CD4-positive, alpha-beta T cell treated with Interleukin-15 for 1 hour (primary cell): ENCODE measurements around the gene IGF2BP2.
"Not testable (repeated sequence)": the region's sequence is repeated elsewhere in the genome, so short reads cannot be mapped to it uniquely, and the experiment has no call there.

Experiments used
- DNase-seq: peaks from one replicate; pipeline ENCODE4 v3.0.0-alpha.2; 2020

Gene IGF2BP2

DNA sequence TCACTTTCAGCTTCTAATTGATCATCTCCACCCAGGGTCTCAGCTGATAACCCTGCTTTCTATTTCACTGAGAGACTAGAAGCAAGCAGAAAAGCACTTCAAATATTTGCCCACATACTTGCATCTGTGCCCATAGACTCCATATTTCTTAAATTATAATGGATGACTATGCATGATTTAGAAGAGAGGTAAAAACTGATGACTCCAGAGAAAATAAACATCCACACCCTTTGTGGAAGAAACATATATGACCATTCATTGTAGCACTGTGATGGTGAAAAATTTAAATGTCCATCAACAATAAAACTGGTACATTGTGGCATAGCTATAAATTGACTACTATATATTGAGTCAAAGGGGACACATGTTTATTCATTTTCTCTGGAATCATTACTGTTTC lies 7.1 kb upstream of the IGF2BP2 start:
- no peak for DNase-seq

DNA sequence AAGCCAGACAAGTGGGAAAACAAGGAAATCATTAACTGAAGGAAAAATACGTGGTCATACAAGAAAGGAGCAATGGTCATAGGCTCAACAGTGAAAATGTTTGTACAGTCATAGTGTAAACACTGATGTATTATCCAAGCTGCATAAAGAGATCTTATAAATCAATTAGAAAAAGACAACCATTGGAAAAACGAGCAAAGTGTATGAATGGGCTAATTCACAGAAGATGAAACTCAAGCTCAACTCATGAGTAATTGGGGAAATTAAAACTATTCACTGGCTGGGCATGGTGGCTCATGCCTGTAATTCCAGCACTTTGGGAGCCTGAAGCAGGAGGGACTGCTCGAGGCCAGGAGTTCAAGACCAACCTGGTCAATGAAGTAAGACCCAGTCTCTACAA lies 6.4 kb upstream of the IGF2BP2 start:
- DNase-seq: no peak

DNA sequence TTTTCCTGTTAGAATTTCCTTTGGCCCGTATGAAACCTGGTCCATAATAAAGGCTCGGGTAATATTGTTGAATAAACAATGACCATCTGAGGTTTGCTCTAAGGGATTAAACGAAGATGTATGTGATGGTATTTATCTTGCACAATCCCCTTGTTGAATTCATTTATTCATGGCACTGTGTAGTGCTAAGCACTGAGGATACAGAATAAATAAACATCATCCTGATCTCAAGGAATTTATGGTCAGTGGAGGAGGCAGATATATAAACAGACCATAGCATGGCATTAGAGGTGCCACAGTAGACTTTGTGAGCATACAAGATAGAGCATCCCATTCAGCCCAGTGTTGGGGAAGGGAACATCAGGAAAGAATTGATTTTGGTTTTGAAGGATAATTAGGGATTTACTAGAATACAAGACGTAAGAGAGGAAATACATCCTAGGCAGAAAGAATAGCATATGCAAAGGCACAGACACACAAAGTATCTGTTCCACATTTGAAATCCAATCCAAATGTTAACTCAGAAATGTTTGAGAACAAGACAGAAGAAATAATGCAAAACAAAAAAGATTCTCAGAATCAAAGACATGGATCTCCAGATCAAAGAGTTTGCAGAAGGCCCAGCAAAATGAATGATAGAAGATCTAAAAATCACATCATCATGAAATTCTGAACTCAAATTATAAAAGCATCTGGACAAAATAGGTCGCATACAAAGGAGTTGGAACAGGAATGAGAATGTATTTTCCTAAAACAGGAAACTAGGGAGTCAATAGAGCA lies 5.4 kb upstream of the IGF2BP2 start:
- no peak for DNase-seq

DNA sequence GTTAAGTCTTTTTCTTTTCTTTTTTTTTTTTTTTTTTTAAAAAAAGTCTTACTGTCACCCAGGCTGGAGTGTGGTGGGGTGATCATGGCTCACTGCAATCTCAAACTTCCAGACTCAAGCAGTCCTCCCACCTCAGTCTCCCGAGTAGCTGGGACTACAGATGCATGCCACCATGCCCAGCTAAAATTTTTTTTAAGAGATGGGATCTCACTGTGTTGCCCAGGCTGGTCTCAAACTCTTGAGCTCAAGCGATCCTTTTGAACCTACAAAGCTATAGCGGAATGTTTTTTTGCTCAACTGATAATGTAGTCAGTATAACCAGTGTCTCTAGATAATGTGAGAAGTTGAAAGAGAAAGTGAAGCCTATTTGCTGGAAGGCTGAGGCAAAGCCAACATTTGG lies 3.9 kb upstream of the IGF2BP2 start:
- no peak for DNase-seq

DNA sequence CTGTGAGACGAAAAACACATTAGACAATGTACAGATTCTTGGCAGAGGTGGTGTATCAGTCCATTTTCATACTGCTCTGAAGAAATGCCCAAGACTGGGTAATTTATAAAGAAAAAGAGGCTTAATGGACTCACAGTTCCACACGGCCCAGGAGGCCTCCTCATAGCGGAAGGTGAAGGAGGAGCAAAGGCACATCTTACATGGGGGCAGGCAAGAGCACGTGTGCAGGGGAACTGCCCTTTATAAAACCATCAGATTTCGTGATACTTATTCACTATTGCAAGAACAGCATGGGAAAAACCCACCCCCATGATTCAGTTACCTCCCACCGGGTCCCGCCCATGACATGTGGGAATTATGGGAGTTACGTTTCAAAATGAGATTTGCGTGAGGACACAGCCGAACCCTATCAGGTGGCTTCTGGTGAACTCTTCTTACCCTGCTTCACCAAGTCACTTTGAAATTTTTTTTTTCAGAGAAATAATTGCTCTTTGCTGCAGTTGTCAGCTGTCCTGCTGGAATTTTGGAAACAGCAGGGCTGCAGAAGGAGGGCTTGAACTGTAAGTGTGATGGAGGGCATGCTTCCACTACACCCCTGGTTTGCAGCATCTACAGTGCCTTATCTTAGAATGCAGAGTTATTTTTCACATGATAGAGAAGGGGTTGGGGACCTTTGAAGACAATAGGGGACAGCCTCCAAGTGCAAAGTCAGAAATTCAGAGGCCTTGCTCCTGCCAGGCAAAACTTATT lies 2.9 kb upstream of the IGF2BP2 start:
- no peak for DNase-seq

DNA sequence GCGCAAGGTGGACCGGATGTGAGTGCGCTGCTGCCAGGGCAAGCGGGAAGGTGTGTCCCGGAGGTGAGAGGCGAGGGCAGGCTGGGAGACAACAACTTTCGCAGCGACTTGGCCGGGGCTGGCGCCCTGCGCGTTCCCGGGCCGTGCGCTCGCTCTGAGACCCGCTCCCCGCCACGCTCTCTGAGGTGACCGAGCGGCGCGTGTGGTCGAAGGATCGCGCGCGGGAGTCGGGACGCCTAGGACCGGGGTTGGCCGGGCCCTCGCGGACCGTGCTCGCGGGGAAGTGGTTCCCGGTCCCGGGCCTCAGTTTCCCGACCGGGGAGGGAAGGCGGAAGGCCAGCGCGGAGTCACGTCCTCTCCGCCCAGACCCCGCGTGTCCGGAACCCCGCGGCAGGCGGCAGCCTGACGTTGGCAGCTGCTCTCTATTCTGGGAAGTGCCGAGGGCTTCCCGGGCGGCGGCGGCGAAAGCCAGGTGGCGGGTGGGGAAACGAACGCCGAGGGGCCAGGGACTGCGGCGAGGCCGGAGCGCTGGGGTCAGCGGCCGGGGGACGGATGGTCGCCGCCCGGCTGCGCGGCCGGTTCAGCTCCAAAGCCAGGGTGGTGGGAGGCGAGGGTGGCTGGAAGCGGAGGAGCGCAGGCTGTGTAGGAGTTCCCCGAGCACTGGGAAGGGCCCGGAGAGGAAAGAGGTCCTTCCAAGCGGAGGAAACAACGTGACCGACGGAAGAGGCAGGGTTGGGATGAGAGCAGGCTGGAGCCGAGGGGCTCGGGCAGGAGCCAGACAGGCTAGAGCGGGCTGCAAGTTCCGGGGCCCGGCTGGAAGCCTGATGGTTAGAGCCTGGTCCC lies 1.0 kb upstream of the IGF2BP2 start:
- DNase-seq: no peak

DNA sequence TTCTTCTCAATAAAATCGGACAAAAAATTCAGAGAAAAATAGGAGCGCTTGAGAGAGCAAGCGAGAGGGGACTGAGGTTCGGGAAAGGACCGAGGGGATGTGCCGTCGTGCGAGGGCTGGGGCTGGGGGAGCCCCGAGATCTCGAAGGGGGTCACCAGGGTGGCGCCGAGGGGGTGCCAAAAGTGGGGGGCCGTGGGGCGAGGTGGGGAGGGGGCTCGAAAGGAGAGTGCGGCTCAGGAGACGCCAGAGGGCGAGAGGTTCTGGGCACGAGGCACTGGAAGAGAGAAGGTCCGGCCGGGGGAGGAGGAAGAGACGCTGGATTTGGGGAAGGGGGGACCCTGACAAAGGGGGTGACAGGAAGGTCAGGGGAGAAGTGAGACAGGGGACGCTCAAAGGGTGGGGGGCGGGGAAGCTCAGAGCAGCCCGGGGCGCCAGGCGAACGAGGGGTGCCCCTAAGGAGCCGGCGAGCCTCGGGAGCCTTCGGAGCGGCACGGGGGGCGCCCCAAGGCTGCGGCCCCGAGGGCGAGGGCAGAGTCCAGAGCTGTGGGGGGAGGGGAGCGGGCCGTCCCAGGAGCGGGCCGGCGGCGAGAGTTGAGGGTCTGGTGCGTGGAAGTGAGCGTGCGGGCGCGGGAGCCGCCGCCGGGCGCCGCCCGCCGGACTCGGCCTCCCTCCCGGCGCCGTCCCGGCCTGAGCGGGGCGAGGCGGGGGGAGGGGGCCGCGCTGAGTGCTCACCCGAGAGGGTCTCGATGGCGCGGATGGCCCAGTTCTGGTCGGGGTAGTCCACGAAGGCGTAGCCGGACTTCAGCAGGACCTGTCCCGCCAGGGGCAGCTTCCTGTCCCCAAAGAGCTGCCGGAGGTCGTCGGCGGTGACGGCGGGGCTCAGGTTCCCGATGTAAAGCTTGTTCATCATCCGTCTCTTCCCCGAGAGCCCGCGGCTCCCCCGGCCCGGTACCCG lies 514 bp downstream of the IGF2BP2 start:
- DNase-seq: peak; percentile 18

DNA sequence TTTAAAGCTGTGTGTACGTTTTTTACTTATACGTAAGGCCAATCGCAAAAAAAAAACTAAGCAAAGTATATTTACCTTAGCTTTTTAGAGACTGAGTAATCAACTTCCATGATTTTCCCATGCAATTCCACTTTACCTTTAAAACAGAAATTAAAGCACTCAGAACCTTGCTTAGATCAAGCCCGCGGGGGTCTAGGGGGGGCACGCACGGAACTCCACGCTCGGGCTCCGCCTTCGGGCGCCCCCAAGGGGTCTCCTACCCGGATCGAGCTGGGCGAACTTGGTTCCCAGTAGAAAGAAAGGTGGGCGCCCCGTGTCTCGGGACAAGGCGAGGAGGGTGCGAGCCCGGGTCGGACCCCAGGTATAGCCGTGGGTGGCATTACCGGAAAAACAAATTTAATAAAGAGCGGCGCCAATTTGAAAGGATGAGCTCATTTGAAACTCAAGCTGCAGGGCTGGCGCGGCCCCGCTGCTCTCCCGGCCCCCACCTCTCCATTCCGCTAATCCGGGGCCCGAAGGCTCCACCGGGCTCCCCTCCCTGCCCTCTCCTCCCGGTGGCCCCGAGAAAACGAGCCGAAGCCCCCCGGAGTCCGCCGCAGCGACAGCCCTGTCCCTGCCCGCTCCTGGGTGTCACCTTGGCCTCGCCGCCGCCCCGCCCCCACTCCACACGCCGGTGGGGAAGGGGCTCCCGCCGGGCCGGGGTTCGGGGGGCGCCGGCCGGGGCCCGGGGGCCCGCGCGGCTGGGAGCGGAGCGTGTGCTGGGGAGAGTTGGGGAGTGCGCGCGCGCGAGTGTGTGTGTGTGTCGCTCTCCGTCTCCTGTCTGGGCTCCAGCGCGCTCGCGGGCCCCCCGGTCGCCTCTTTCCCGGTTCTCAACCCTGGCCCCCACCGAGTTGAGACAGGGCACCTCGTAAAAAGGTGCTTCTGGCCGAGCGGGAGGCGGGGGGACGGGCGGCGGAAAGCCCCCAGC lies 1.5 kb downstream of the IGF2BP2 start:
- DNase-seq: no peak

DNA sequence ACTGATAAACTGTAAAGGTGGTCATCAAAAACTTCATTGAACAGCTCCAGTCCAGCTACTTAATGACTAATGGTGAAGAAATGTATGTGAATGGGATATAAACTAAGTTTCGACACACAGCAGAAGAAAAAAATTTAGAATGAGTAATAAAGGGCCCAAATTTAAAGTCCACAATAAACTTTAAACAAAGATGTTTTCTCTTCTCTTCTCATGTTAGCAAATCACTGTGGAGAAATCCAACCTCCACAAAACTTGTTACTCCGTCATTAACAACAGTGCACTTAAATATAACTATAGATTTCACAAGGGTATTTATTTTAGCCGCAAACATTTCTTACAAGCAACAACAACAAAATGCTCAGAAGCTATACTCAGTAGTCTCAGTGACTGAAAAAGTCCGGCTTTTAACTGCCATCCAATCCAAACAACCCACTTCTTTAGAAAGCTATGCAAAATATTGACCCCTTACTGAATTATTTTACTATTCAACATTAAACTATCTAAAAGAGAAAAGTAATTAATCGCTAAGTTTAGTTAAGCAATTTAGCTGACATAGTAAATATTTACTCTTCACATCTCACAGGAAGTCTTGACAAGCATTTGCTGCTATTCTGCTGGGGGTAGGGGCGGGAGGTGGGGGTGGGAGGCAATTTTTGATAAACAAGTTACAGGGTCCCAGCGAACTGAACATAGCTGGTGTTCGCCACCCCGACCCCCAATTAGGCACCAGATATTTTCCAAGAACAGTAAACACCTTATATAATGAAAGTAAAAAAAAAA lies 2.4 kb downstream of the IGF2BP2 start:
- DNase-seq: no peak

DNA sequence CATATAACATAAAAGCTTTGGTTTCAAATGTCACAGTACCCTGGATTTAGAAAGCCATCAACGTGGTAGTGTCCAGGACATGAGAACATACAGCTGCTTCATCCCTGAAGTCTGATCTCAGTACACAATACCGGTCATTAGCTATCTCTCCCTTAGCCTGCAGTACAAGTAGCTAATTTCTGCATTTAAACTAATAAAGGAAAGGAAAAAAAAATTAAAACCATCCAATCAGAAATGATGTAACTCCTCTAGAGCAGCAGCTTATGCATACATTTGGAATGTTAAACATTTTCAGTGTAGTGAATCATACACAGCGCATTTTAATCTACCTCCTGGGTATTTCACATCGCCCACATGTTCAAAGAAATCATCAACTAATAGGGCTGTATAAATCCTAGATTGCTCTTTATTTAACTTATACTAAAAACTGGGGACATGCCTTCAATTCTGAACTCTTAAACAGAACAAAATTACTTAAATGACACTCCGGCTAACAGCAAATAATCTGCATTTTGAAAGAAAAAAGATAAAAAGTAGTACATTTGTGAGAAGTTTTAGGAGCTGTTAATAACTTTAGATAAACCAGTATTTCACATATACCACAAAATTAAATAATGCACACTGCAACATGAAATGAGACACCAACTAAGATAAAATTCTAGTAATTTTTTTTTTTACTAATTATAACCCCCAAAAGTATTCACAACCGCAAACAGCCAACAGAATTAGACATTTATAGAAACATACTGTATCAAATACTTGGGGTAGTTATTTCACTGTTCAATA lies 3.7 kb downstream of the IGF2BP2 start:
- DNase-seq: no peak

DNA sequence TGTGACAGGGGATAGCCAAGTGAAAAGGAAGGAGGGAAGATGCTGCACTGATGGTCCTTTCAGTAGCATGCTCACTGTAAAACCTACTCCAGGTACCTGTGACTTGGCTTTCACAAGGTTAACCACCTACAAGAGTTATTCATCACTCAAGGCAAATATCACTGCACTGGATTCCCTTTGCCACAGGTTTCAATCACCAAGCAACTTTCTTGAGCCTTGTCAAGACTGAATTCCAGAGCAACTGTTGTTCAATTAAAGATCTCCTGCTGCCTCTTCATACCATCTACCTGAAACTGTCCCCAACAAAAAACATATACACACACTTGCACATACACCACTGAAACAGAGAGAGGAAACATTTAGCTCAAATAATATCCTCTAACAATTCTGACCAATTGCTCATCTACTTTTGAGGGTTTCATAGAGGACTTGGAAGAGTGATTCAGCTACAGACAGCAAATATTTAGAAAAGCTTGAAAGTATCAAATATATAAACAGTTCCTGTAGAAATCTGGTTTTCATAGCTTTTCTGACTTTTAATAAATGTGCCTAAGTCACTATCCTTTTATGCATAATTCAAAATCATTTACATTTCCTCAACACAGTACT lies 6.5 kb downstream of the IGF2BP2 start:
- no peak for DNase-seq

DNA sequence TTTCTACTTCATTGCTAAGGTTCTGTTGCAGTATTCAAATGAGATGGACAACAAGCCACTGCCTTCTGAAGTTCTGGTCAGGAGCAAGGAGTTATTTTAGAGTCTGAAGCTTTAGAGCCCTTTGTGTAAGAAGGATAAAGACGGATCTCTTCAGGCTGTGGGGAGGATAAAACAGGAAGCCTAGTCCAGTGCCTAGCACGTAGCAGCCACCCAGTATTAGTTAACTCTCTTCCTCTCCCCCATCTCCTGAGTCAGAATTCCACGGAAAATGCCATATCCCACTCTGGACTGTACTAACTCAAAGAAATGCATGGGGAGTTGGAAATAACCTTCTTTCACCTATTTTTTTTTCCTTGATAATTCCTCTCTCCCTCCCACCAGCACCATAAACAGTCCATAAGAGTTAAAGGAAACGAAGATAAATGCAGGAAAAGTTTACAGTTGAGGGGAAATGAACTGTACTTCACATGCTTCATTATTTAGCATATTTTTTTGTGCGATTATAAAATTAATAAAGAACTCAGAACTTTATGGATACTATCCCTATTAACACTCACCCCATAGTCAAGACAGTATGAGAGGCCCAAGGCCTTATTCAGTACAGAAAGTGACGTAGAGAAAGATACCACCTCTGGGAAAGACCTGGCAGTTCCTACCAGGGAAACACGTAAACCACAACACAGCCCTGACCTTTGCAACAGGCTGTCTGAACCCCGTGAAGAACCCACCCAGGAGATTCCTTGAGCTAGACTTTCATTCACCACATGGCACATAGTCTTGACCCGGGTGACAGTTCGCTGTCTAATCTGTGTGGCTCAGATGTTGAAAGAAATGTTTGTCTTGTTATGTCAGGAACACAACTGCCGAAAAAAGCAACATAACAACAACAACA lies 9.2 kb downstream of the IGF2BP2 start:
- DNase-seq: no peak

DNA sequence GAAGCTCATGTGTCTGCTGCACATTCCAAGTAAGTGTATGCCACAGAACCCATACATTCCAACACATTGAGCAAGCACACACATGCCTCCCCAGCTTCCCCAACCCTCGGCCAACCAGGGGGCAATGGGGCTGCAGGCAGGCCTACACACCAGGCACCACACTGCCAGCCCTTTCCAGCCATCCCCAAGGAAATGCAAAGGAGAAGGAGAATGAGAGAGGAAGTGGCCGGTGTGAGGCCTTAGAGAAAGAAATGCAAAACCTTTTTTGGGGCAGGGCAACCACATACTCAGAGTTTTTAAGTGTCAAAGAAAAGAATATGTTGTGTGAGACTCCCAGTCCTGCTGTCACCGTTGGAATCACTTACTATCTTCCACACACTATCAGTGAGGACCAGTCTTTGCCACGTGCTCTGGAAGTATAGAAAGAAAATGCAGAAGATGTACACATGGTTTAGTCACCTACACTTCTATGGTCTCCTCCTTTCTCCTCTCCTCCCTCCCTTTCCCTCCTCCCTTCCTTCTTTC lies 11.1 kb downstream of the IGF2BP2 start:
- DNase-seq: no peak

DNA sequence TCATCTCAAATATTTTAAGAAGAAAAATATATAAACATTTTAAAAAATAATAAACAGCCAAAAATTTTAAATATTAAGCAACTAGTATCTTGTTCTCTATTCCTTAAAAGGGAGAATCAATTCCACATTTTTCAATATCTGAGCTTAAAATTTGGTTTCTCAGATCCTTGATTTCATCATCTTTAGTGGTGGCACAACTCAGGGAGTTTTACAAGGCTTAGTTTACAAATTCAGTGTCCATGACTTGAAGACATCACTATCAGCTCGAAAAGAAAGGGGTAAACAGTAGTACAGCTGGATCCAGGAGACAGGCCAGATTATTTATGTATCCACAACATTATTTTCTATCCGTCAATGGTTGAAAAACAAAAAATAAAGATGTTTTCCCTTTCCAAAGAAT lies 11.6 kb downstream of the IGF2BP2 start:
- no peak for DNase-seq

DNA sequence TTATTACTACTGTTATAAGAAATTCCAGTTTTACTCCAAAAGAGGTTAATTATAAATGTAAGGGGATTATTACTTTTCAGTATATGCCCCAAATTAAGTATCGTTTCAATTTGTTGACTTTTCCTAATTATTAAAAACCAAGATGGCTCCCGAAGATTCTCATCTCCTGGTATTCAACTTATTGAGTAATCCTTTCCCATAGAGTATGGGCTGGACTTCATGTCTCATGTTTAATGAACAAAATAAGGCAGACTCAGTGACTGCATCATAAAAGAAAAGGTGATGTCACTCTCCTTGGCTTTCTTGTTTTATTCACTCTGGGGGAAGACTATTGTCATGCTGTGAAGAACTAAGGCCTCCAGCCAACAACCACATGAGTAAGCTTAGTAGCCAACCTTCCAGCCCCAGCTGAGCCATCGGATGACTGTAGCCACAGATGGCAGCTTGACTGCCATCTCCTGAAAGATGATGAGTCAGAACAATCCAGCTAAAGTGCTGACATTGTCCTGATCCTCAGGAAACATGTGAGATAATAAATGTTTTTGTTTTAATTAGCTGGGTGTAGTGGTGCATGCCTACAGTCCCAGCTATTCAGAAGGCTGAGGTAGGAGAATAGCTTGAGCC lies 17.3 kb downstream of the IGF2BP2 start:
- peak; percentile 43 for DNase-seq

DNA sequence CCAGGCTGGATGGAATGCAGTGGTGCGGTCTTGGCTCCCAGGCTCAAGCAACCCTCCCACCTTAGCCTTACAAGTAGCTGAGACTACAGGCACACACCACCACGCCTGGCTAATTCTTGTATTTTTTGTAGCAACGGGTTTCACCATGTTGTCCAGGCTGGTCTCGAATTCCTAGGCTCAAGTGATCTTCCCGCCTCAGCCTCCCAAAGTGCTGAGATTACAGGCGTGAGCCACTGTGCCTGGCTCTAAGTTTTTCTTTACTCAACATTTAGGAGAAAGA lies 26.1 kb downstream of the IGF2BP2 start:
- not testable (repeated sequence) for DNase-seq
